GM12892 (cell line): ENCODE data around the gene BASP1. TPM values are rescaled to one million over a fixed set of nuclear protein-coding genes. Genes with fewer than 3 reads are reported as not detected.

Source experiments
- DNase-seq: peaks from one replicate; pipeline ENCODE4 v3.0.0; 2011; ENCODE audit not compliant: insufficient read length
- FAIRE-seq: peaks from 2 replicates; lab custom pipeline; 2011; peaks lifted over from hg19 to GRCh38; lab: Jason Lieb, UNC
- POLR2A ChIP-seq: IDR thresholded peaks from 2 replicates; pipeline ENCODE4 v1.6.1; 2011; ENCODE audit warnings: low read depth, low read length, control low read depth
- POLR2AphosphoS5 ChIP-seq: IDR thresholded peaks from 2 replicates; pipeline ENCODE4 v1.6.1; 2011; ENCODE audit warnings: low read depth, low read length, control low read depth
- TAF1 ChIP-seq: IDR thresholded peaks from 2 replicates; pipeline ENCODE4 v1.6.1; 2011; ENCODE audit warnings: low read depth, mild to moderate bottlenecking, control low read depth, low read length, borderline replicate concordance
- polyA plus RNA-seq: library from polyadenylated mRNA; unstranded; fragments of >200 nt; gene quantifications from one replicate; pipeline ENCODE4 v1.2.1, GENCODE V29; 2012; ENCODE audit warnings: missing spikeins, inconsistent platforms; ENCODE audit not compliant: missing spikeins

The BASP1 gene, protein sequence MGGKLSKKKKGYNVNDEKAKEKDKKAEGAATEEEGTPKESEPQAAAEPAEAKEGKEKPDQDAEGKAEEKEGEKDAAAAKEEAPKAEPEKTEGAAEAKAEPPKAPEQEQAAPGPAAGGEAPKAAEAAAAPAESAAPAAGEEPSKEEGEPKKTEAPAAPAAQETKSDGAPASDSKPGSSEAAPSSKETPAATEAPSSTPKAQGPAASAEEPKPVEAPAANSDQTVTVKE
- 106 TPM for polyA plus RNA-seq

- FAIRE-seq, result peak; percentile 57
- peak; percentile 49 for DNase-seq
- TF ChIP-seq POLR2A, result peak; percentile 90; the same call in 1 of the 2 replicates
- peak; percentile 79; the same call in 1 of the 2 replicates for TF ChIP-seq POLR2AphosphoS5
- peak; percentile 65; the same call in 1 of the 2 replicates for TF ChIP-seq TAF1
These were observed at the start of gene BASP1 for GRCh38 chr5:17217493-17218352. TSS of gene BASP1 (plus strand) at chr5:17217631. CDS start at chr5:17275217, 57,586 bp downstream.

GRCh38 chr5:17169507-17169906, 47.9 kb upstream of the BASP1 start:
- no peak for TF ChIP-seq POLR2AphosphoS5
- TF ChIP-seq POLR2A, result no peak
- no peak for TF ChIP-seq TAF1
- DNase-seq, result no peak
- FAIRE-seq, result no peak

DNA sequence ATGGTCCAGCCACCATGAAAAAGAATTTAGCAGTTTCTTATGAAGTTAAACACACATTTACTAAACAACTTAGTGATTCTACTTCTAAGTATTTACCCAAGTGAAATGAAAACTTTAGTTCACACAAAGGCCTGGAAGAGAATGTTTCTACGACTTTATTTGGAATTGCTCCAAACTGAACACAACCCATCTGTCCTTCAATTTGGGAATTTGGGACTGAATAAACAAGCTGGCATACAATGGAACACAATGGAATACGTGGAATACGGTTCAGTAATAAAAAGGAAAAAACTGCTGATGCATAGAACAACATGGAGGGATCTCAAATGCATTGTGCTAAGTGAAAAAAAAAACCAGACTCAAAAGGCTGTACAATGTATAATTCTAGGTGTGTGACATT, 44.6 kb upstream of the BASP1 start:
- FAIRE-seq (no peak), DNase-seq (no peak)
- no peak for TF ChIP-seq POLR2A
- no peak for TF ChIP-seq TAF1
- no peak for TF ChIP-seq POLR2AphosphoS5

DNA sequence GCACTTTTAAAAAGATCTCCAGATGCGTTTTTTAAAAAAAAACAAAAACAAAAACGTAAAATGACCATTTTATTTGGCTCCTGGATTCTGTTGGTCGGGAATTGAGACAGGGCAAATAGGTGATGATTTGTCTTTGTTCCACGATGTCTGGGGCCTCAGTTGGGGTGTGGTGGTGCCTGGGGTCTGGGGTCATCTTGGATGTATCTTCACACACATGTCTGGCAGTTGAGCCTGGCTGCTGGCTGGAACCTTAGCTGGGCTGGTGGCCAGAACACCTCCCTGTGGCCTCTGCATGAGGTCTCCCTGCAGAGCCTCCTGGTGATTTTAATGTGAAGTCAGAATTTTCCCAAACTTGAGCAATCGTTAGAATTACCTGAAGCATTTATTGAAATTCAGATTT, 42.5 kb upstream of the BASP1 start:
- FAIRE-seq (no peak), DNase-seq (no peak)
- no peak for TF ChIP-seq POLR2A
- no peak for TF ChIP-seq TAF1
- TF ChIP-seq POLR2AphosphoS5, result no peak

- DNase-seq (no peak), FAIRE-seq (no peak)
- no peak for TF ChIP-seq POLR2AphosphoS5
- TF ChIP-seq TAF1, result no peak
- TF ChIP-seq POLR2A, result no peak
These were observed 39.7 kb upstream of the BASP1 start for GRCh38 chr5:17177501-17178372.

DNA sequence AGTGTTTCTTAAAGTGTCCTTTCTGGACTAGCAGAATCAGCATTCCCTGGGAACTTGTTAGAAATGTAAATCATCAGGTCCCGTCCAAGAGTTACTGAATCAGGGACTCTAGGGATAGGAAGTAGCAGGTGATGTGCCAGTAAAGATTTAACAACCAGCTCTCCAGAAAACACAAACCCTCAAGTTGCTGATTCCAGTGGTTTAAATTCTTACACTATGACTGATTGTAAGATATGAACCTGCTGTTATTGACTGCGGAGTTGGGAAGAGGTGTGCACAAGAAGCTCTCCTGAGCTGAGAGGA, 39.1 kb upstream of the BASP1 start:
- TF ChIP-seq POLR2A, result no peak
- TF ChIP-seq POLR2AphosphoS5, result no peak
- FAIRE-seq (no peak), DNase-seq (no peak)

GRCh38 chr5:17180330-17180843, 37.0 kb upstream of the BASP1 start:
- TF ChIP-seq TAF1 (no peak), POLR2A (no peak), POLR2AphosphoS5 (no peak)
- no peak for DNase-seq
- no peak for FAIRE-seq

DNA sequence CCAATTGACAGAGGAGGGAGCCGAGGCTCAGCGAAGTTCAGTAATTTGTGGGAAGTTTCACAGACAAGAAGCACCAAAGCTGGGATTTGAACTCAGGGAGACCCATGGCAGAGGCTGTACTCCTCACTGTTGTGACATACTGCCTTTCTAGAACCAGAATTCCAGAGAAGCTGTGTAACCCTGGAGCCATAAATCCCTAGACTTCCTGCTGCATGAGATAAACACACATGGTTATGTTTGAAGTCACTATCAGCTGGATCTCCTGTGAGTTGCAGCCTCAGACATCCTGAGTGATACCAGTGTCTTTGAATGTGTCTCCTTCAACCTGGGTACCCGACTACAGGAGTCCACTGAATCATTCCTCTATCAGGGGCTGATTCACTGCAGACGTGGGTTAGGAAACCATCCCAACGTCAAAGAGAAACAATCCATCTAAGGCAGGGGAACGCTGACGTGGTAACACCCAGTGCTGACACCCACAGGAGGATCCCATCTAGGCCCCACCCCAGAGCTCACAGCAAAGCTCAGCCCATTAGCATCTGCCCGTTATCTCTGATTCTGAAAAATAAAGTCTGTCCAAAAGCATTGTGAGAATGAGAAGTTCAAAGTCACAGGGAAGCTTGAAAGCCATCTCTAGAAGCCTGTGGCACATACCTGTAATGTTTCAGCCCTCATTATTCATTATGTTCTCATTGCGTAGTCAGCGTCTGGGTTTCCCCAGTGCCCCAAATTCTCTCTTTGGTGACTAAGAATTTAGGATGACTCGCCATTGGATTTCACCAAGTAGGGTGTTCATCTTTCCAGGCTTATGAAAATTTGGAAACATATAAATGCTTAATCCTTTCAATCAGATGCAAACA, 36.3 kb upstream of the BASP1 start:
- no peak for FAIRE-seq
- no peak for DNase-seq
- no peak for TF ChIP-seq POLR2A
- no peak for TF ChIP-seq TAF1
- no peak for TF ChIP-seq POLR2AphosphoS5

DNA sequence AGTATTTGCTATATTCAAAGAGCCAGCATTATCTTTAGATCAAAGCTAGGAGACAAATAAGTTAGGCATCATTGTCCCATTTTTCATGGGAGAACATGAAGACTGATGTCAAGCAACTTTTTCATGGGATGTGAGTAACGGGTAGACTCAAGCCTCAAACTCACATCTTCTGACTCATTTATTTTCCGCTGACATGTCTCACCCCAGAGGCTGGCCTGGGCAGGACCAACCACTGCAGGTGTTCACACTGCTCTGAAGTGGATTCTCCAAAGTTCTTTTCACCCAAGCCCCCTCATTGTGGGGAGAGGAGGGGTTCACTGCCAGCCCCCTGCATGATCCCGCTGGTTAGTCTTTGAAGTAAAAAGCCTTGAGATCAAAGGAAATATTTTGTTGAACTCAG, 34.9 kb upstream of the BASP1 start:
- FAIRE-seq, result no peak
- no peak for DNase-seq
- TF ChIP-seq POLR2A, result no peak

DNA sequence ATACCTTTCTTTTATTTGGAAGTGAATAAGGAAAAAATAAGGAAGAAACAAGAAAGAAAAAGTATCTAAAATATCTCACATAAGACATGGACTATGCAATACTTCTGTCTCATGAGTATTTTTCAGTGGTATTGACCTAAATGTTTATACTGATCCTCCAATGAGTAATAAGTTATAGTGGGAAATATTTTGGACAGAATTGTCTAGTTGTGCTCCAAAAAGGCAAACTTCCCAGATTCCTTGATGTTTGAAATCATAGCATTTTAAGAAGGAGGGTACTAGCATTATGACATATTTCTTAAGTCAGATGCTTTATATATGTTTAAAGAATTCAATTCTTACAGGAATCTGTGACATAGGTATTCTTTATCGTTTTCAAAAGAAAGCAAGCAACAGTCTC, 34.5 kb upstream of the BASP1 start:
- no peak for TF ChIP-seq POLR2A
- no peak for TF ChIP-seq POLR2AphosphoS5
- TF ChIP-seq TAF1, result no peak
- no peak for DNase-seq
- FAIRE-seq, result no peak
